ENCODE measurements around the gene NAA35.
"Not testable (repeated sequence)": the region's sequence is repeated elsewhere in the genome, so short reads cannot be mapped to it uniquely, and the experiment has no call there.

The NAA35 gene

DNA sequence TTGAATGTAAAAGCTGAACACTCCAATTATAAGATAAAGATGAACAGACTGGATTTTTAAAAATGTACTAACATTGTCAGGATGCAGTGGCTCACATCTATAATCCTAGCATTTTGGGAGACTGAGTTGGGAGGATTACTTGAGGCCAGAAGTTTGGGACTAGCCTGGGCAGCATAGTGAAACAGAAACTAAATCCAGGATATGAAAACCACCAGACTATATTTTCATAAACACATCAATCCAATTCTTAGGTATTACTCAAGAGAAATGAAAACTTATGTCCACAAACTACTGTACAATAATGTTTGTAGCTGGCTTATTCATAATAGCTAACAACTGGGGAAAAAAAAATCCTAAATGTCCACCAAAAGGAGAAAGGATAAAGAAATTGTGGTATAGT is 26.8 kb upstream of the NAA35 start:
- Histone ChIP-seq H3K4me3 (ENCODE audit: insufficient read depth, low read depth, low read length) (no peak overlapping the region), H3K36me3 (ENCODE audit: control insufficient read depth, insufficient read depth, low read length) (no peaks in the 10 kb centered on the region), H3K4me1 (ENCODE audit: control insufficient read depth, insufficient read depth, low read length) (no peaks in the 10 kb centered on the region), H3K9me3 (ENCODE audit: control insufficient read depth, low read length) (no peaks in the 10 kb centered on the region), H3K27ac (ENCODE audit: insufficient read depth, low read depth, low read length, poor library complexity, severe bottlenecking) (no peak overlapping the region), H3K27me3 (ENCODE audit: control insufficient read depth, insufficient read depth, low read length, poor library complexity, severe bottlenecking) (no peaks in the 10 kb centered on the region)

DNA sequence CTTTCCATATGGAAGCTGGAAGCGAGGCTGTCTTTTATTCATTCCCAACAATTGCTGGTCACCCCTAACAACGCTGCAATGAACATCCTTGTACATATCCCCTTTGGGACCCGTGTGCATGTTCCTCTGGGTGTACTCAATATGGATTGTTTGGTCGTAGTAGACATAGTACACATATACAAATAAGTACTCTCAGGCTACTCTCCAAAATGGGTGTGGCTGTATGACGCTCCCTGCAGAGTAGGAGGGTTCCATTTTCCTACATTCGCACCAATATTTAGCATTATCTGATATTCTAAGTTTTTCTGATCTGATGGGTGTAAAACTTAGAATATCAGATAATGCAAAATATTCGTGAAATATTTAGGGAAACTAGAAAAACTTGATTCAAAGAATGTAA is 23.2 kb upstream of the NAA35 start:
- H3K9me3 ChIP-seq (ENCODE audit: control insufficient read depth, low read length) = no peaks in the 10 kb centered on the region
- H3K36me3 ChIP-seq (ENCODE audit: control insufficient read depth, insufficient read depth, low read length) = no peaks in the 10 kb centered on the region
- no peaks in the 10 kb centered on the region for H3K4me1 ChIP-seq (ENCODE audit: control insufficient read depth, insufficient read depth, low read length)
- H3K27ac ChIP-seq (ENCODE audit: insufficient read depth, low read depth, low read length, poor library complexity, severe bottlenecking) = no peak overlapping the region
- no peak overlapping the region for H3K4me3 ChIP-seq (ENCODE audit: insufficient read depth, low read depth, low read length)
- 95 to 98% methylated on average over 4 to 6 of the region's 7 CpGs for WGBS, 2 experiments
- H3K27me3 ChIP-seq (ENCODE audit: control insufficient read depth, insufficient read depth, low read length, poor library complexity, severe bottlenecking) = no peaks in the 10 kb centered on the region

DNA sequence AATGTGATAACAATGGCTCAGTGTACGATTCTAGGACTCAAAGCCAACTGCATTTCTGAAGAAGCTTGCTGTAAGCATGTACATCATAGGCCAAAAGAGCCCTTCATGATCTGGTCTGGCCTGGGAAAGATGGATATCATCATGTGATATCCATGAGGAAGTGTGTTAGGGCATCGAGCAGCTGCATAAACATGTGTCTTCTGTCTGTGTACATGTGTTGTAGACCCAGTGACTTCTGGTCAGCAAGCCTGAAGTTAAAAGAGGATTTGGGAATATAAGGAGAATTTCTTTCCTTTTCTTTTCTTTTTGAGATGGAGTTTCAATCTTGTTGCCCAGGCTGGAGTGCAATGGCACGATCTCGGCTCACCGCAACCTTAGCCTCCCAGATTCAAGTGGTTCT is 15.5 kb upstream of the NAA35 start:
- no peaks in the 10 kb centered on the region for H3K4me1 ChIP-seq (ENCODE audit: control insufficient read depth, insufficient read depth, low read length)
- no peaks in the 10 kb centered on the region for H3K36me3 ChIP-seq (ENCODE audit: control insufficient read depth, insufficient read depth, low read length)
- WGBS, 2 experiments = 94 to 96% methylated on average over 5 of the region's 5 CpGs
- no peaks in the 10 kb centered on the region for H3K9me3 ChIP-seq (ENCODE audit: control insufficient read depth, low read length)
- no peaks in the 10 kb centered on the region for H3K27me3 ChIP-seq (ENCODE audit: control insufficient read depth, insufficient read depth, low read length, poor library complexity, severe bottlenecking)
- H3K4me3 ChIP-seq (ENCODE audit: insufficient read depth, low read depth, low read length) = no peak overlapping the region
- H3K27ac ChIP-seq (ENCODE audit: insufficient read depth, low read depth, low read length, poor library complexity, severe bottlenecking) = no peak overlapping the region

DNA sequence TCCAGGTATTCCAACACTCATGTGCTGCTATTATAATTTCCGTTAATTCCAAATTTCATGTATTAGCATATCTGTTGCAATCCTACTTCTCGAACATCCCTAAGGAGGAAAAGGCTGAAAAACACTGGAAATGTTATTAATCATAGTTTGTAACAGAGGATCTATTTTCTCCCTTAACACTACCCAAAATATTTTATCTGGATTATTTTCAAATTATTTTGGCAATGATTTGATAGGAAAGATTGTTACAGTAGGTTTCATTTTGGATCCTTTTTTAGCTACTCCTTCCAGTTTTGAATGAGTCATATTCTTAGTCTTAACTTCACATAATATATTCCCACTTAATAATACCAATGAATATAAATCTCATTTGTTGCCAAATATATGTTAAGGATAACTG is 13.9 kb upstream of the NAA35 start:
- Histone ChIP-seq H3K27ac (ENCODE audit: insufficient read depth, low read depth, low read length, poor library complexity, severe bottlenecking) (no peak overlapping the region), H3K9me3 (ENCODE audit: control insufficient read depth, low read length) (no peaks in the 10 kb centered on the region), H3K36me3 (ENCODE audit: control insufficient read depth, insufficient read depth, low read length) (no peaks in the 10 kb centered on the region), H3K4me3 (ENCODE audit: insufficient read depth, low read depth, low read length) (no peak overlapping the region), H3K27me3 (ENCODE audit: control insufficient read depth, insufficient read depth, low read length, poor library complexity, severe bottlenecking) (no peaks in the 10 kb centered on the region), H3K4me1 (ENCODE audit: control insufficient read depth, insufficient read depth, low read length) (no peaks in the 10 kb centered on the region)
- 83% methylated on average over 2 of the region's 2 CpGs; no CpG with 5 or more reads in 1 of the 2 experiments for WGBS, 2 experiments

GRCh38 chr9:85931495-85931894 is 9.5 kb upstream of the NAA35 start:
- Histone ChIP-seq H3K4me1 (ENCODE audit: control insufficient read depth, insufficient read depth, low read length) (no peaks in the 10 kb centered on the region), H3K27me3 (ENCODE audit: control insufficient read depth, insufficient read depth, low read length, poor library complexity, severe bottlenecking) (no peaks in the 10 kb centered on the region), H3K36me3 (ENCODE audit: control insufficient read depth, insufficient read depth, low read length) (no peaks in the 10 kb centered on the region), H3K27ac (ENCODE audit: insufficient read depth, low read depth, low read length, poor library complexity, severe bottlenecking) (no peak overlapping the region), H3K9me3 (ENCODE audit: control insufficient read depth, low read length) (no peaks in the 10 kb centered on the region), H3K4me3 (ENCODE audit: insufficient read depth, low read depth, low read length) (no peak overlapping the region)
- WGBS, 2 experiments = 87 to 96% methylated on average over 1 to 2 of the region's 2 CpGs

GRCh38 chr9:85935950-85936349 is 5.0 kb upstream of the NAA35 start:
- not testable (repeated sequence) for H3K9me3 ChIP-seq (ENCODE audit: control insufficient read depth, low read length); H3K27me3 ChIP-seq (ENCODE audit: control insufficient read depth, insufficient read depth, low read length, poor library complexity, severe bottlenecking)
- WGBS, 2 experiments = 87 to 93% methylated on average over 14 of the region's 14 CpGs

GRCh38 chr9:85940275-85940831 is 593 bp upstream of the NAA35 start:
- peak overlapping the region; percentile 66 for H3K27ac ChIP-seq (ENCODE audit: insufficient read depth, low read depth, low read length, poor library complexity, severe bottlenecking)
- no peaks in the 10 kb centered on the region for H3K27me3 ChIP-seq (ENCODE audit: control insufficient read depth, insufficient read depth, low read length, poor library complexity, severe bottlenecking)
- no peaks in the 10 kb centered on the region for H3K9me3 ChIP-seq (ENCODE audit: control insufficient read depth, low read length)
- peak overlapping the region; percentile 96 for H3K4me3 ChIP-seq (ENCODE audit: insufficient read depth, low read depth, low read length)
- H3K36me3 ChIP-seq (ENCODE audit: control insufficient read depth, insufficient read depth, low read length) = peaks cover 12% of the 10 kb centered on the region
- peaks cover 3% of the 10 kb centered on the region for H3K4me1 ChIP-seq (ENCODE audit: control insufficient read depth, insufficient read depth, low read length)
- 25 to 26% methylated on average over 11 of the region's 13 CpGs for WGBS, 2 experiments

More at GRCh38 chr9:85935950-85936349, 5.0 kb upstream of the NAA35 start:
- H3K4me1 ChIP-seq (ENCODE audit: control insufficient read depth, insufficient read depth, low read length); H3K27ac ChIP-seq (ENCODE audit: insufficient read depth, low read depth, low read length, poor library complexity, severe bottlenecking); H3K36me3 ChIP-seq (ENCODE audit: control insufficient read depth, insufficient read depth, low read length); H3K4me3 ChIP-seq (ENCODE audit: insufficient read depth, low read depth, low read length): not testable (repeated sequence)

GRCh38 chr9:85941622-85941940 is 635 bp downstream of the NAA35 start:
- Histone ChIP-seq H3K9me3 (ENCODE audit: control insufficient read depth, low read length) (no peaks in the 10 kb centered on the region), H3K27ac (ENCODE audit: insufficient read depth, low read depth, low read length, poor library complexity, severe bottlenecking) (peak overlapping the region; percentile 82), H3K4me1 (ENCODE audit: control insufficient read depth, insufficient read depth, low read length) (peaks cover 3% of the 10 kb centered on the region), H3K27me3 (ENCODE audit: control insufficient read depth, insufficient read depth, low read length, poor library complexity, severe bottlenecking) (no peaks in the 10 kb centered on the region), H3K4me3 (ENCODE audit: insufficient read depth, low read depth, low read length) (peak overlapping the region; percentile 96), H3K36me3 (ENCODE audit: control insufficient read depth, insufficient read depth, low read length) (peaks cover 12% of the 10 kb centered on the region)
- 0 to 1% methylated on average over 15 of the region's 15 CpGs for WGBS, 2 experiments

DNA sequence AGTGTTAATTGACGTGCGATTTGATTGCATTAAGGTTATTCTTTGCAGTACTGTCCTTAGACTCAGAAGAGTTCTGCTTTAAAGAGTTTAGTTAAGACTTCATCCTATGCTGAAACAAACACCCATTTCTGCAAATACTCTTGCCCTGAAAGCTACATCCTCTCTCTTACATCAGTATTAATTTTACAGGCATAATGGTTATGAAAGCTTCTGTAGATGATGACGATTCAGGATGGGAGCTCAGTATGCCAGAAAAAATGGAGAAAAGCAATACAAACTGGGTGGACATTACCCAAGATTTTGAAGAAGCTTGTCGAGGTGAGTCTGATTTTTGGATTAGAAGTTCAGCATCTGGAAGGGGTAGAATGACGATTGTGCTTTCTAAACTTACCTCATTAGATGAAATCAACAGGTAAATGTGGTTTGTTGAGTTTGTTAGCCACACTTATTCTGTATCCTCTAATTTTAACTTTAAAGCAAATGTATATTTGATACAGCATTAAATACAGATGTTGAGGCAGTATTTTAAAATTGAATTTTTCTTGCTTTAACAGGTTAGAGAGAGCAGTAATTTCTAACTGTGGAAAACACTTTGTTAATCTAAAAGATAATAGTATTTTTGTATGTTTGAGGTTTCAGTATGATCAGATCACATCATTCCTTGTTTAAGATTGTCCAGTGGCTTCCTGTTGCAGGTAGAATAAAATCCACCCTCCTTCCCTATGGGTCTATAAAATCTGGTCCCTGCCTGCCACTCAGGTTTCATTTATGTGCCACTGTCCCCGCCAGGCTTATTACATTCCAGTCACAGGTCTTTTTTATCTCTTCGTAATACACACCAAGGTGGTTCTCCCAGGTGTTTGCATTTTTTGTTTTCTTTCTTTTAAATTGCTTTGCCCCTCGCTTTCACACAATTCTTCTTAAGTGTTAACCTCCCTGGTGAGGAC is 1.3 kb downstream of the NAA35 start:
- no peaks in the 10 kb centered on the region for H3K9me3 ChIP-seq (ENCODE audit: control insufficient read depth, low read length)
- H3K4me1 ChIP-seq (ENCODE audit: control insufficient read depth, insufficient read depth, low read length) = peaks cover 3% of the 10 kb centered on the region
- peak overlapping the region; percentile 96 for H3K4me3 ChIP-seq (ENCODE audit: insufficient read depth, low read depth, low read length)
- no peaks in the 10 kb centered on the region for H3K27me3 ChIP-seq (ENCODE audit: control insufficient read depth, insufficient read depth, low read length, poor library complexity, severe bottlenecking)
- no peak overlapping the region for H3K27ac ChIP-seq (ENCODE audit: insufficient read depth, low read depth, low read length, poor library complexity, severe bottlenecking)
- peaks cover 12% of the 10 kb centered on the region for H3K36me3 ChIP-seq (ENCODE audit: control insufficient read depth, insufficient read depth, low read length)
- 55 to 56% methylated on average over 8 of the region's 8 CpGs for WGBS, 2 experiments

DNA sequence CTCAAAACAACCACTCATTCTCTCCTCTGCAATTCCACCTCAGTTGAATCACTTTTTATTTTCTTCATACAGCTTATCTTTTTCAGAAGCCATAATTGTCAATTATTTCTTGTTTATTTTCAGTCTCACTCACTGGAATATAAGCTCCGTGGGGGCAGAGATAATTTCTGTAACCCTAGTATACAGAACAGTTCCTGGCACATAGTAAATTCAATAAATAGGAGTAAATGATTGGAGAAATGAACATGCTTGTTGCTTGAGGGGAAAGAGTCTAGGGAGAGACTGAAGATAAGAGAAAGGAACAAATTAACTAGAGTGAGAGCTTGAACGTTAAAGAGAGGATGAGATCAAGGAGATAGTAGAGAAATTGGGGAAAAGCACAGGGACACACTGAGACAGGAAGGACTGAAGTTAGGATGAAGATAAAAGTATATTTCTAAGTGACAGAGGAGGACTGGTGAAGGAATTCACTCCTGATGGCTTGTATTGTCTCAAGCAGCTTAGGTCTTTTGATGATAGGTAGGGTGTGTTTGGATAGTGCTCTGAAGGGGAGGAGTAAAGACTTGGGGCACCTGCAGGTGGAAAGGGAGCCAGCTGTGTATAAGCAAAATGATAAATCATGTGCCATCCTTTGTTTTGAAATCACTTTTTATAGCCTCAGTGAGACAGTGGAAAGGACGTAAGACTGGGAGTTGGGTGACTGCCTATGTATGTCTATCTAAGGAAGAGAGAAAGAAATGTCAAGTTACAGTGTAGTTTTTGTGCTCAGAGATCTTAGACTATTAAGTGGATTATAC is 2.2 kb downstream of the NAA35 start:
- Histone ChIP-seq H3K9me3 (ENCODE audit: control insufficient read depth, low read length) (no peaks in the 10 kb centered on the region), H3K27me3 (ENCODE audit: control insufficient read depth, insufficient read depth, low read length, poor library complexity, severe bottlenecking) (no peaks in the 10 kb centered on the region), H3K36me3 (ENCODE audit: control insufficient read depth, insufficient read depth, low read length) (peaks cover 12% of the 10 kb centered on the region), H3K4me1 (ENCODE audit: control insufficient read depth, insufficient read depth, low read length) (peaks cover 3% of the 10 kb centered on the region), H3K4me3 (ENCODE audit: insufficient read depth, low read depth, low read length) (no peak overlapping the region), H3K27ac (ENCODE audit: insufficient read depth, low read depth, low read length, poor library complexity, severe bottlenecking) (no peak overlapping the region)
- 91 to 93% methylated on average over 3 of the region's 3 CpGs for WGBS, 2 experiments
